GM12892 (cell line): ENCODE data around the gene MYOC. TPM values are rescaled to one million over a fixed set of nuclear protein-coding genes. Genes with fewer than 3 reads are reported as not detected.
"Not testable (repeated sequence)": the region's sequence is repeated elsewhere in the genome, so short reads cannot be mapped to it uniquely, and the experiment has no call there.

Experiments
- DNase-seq: peaks from one replicate; pipeline ENCODE4 v3.0.0; 2011; ENCODE audit not compliant: insufficient read length
- FAIRE-seq: peaks from 2 replicates; lab custom pipeline; 2011; peaks lifted over from hg19 to GRCh38; lab: Jason Lieb, UNC
- POLR2A ChIP-seq: IDR thresholded peaks from 2 replicates; pipeline ENCODE4 v1.6.1; 2011; ENCODE audit warnings: low read depth, low read length, control low read depth
- POLR2AphosphoS5 ChIP-seq: IDR thresholded peaks from 2 replicates; pipeline ENCODE4 v1.6.1; 2011; ENCODE audit warnings: low read depth, low read length, control low read depth
- TAF1 ChIP-seq: IDR thresholded peaks from 2 replicates; pipeline ENCODE4 v1.6.1; 2011; ENCODE audit warnings: low read depth, mild to moderate bottlenecking, control low read depth, low read length, borderline replicate concordance
- polyA plus RNA-seq: library from polyadenylated mRNA; unstranded; fragments of >200 nt; gene quantifications from one replicate; pipeline ENCODE4 v1.2.1, GENCODE V29; 2012; ENCODE audit warnings: missing spikeins, inconsistent platforms; ENCODE audit not compliant: missing spikeins

Gene MYOC
- polyA plus RNA-seq = not detected

GRCh38 chr1:171652234-171652822 is at the start of gene MYOC:
Gene MYOC (minus strand): TSS chr1:171652688. CDS start chr1:171652611, 77 bp downstream.
- DNase-seq (no peak), FAIRE-seq (no peak)
- TF ChIP-seq TAF1 = no peak
- no peak for TF ChIP-seq POLR2A
- TF ChIP-seq POLR2AphosphoS5 = no peak

- no peak for DNase-seq
- FAIRE-seq = no peak
- TF ChIP-seq POLR2AphosphoS5 (no peak), POLR2A (no peak), TAF1 (no peak)
Observed at GRCh38 chr1:171699531-171699930, 47.0 kb upstream of the MYOC start.

GRCh38 chr1:171695772-171696171 is 43.3 kb upstream of the MYOC start:
- FAIRE-seq, DNase-seq: not testable (repeated sequence)

- not testable (repeated sequence) for DNase-seq, FAIRE-seq
Observed at GRCh38 chr1:171693541-171693940, 41.1 kb upstream of the MYOC start.

GRCh38 chr1:171683870-171684269 is 31.4 kb upstream of the MYOC start:
- TF ChIP-seq POLR2AphosphoS5 (no peak), POLR2A (no peak), TAF1 (no peak)
- no peak for FAIRE-seq

GRCh38 chr1:171680339-171680738 is 27.9 kb upstream of the MYOC start:
- FAIRE-seq (no peak), DNase-seq (no peak)
- TF ChIP-seq TAF1 (no peak), POLR2AphosphoS5 (no peak), POLR2A (no peak)

More at GRCh38 chr1:171683870-171684269, 31.4 kb upstream of the MYOC start:
- no peak for DNase-seq

GRCh38 chr1:171676823-171677222 is 24.3 kb upstream of the MYOC start:
- DNase-seq (no peak), FAIRE-seq (no peak)
- TF ChIP-seq TAF1 (no peak), POLR2A (no peak), POLR2AphosphoS5 (no peak)

GRCh38 chr1:171674431-171675405 is 22.2 kb upstream of the MYOC start:
- no peak for FAIRE-seq
- TF ChIP-seq POLR2A (no peak), TAF1 (no peak), POLR2AphosphoS5 (no peak)
- DNase-seq = no peak

- FAIRE-seq (no peak), DNase-seq (no peak)
- TF ChIP-seq POLR2A (no peak), POLR2AphosphoS5 (no peak), TAF1 (no peak)
Observed at GRCh38 chr1:171670739-171671138, 18.3 kb upstream of the MYOC start.

- no peak for TF ChIP-seq POLR2A
- TF ChIP-seq POLR2AphosphoS5 = no peak
- no peak for TF ChIP-seq TAF1
- DNase-seq (no peak), FAIRE-seq (no peak)
Observed at GRCh38 chr1:171668372-171668771, 15.9 kb upstream of the MYOC start.

GRCh38 chr1:171666114-171666769 is 13.8 kb upstream of the MYOC start:
- FAIRE-seq = no peak
- TF ChIP-seq TAF1 = no peak
- TF ChIP-seq POLR2A = no peak
- TF ChIP-seq POLR2AphosphoS5 = no peak
- no peak for DNase-seq

- TF ChIP-seq POLR2A = no peak
- no peak for TF ChIP-seq POLR2AphosphoS5
- no peak for TF ChIP-seq TAF1
- FAIRE-seq (no peak), DNase-seq (no peak)
Observed at GRCh38 chr1:171664976-171665375, 12.5 kb upstream of the MYOC start.
